SIG-M5 (cell line): ENCODE measurements around the gene AMDHD1.

Source experiments
- DNase-seq: peaks from one replicate; lab custom pipeline; 2025; lab: John Stamatoyannopoulos, UW

The AMDHD1 gene

GRCh38 chr12:95996034-95996658 lies 53.0 kb downstream of the AMDHD1 start, which contains the start of gene HAL:
Gene HAL, minus strand, starts transcription at chr12:95996344. Its CDS starts 434 bp downstream, at chr12:95995910.
- DNase-seq: peak; percentile 86

DNA sequence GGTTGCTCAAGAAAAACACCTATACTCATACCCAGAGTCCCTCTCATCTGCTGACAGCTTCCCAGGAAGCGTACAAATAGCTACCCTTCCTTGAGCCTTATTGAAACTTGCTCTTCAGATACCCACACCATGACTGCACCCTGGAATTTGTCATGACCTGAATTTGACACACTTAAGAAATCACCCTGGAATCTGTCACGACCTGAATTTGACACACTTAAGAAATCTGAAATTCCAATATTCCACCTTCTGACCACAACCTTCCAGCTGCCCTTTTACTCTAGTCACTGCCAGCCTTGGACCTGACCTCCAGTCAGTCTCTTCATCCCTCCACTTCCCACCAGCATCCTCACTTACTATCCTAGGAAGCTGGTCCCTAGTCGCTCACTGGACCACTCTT lies 54.1 kb downstream of the AMDHD1 start:
- no peak for DNase-seq

DNA sequence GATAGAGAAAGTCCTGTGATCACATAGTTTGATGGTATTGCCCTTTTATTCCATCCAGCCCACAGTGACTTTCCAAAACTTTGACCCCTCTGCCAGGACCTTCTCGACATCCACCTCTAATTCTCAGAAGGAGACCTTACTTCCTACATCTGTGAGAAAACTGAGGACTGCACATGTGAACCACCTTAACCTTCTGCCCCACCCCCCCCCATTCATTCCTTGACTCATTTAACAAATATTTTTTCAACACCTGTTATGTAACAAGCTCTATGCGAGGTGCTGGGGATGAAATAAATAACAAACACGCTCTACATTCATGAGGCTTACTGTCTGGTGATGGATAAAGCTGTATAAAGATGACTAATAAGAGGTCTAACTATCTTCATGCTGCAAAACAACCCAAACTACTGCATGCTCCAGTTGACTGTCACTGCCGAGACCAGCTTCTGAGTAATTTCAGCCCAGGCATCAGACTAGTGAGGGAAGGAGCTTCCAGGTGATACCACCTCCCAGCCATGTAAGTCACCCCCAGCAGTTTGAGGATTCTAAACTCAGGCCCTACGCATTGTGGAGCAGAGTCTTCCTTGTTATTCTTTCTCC lies 54.9 kb downstream of the AMDHD1 start:
- no peak for DNase-seq

GRCh38 chr12:95998611-95999286 lies 55.6 kb downstream of the AMDHD1 start:
- DNase-seq: peak; percentile 74

- DNase-seq: no peak
Measured at GRCh38 chr12:95999484-95999883, 56.4 kb downstream of the AMDHD1 start.

GRCh38 chr12:96000858-96001257 lies 57.7 kb downstream of the AMDHD1 start:
- DNase-seq: no peak

DNA sequence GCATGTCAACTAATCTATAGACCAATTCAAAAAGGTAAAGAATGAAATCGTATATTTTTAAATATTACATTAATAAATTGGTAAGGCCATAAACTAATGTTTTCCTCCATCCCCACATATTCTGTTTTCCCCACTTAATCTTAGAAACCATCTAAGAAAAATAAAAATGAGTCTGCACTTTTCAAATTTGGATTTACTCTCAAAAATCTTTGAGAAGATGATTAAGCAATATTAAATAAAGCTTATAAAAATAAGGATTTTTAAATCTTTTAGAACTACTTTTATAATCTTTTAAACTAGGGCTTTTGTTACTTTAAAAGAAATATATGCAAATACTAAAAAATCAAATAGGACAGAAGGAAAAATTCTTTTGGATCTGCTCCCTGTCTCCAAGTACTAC lies 63.6 kb downstream of the AMDHD1 start:
- DNase-seq: no peak

DNA sequence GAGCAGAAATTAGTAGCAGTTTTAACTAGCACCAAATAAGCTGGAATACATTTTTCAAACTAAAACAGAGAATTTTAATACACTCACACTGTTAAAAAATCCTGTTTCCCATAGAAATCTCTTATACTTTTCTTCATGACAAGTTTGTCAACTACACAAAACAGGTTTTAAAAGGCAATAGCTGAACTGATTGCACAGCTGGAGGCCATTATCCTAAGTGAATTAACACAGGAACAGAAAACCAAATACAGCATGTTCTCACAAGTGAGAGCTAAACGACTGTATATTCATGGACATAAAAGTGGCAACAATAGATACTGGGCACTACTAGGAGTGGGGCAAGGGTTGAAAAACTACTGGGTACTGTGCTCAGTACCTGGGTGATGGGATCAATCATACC lies 64.6 kb downstream of the AMDHD1 start:
- DNase-seq: no peak

- no peak for DNase-seq
Measured at GRCh38 chr12:96014943-96015599, 71.9 kb downstream of the AMDHD1 start.

DNA sequence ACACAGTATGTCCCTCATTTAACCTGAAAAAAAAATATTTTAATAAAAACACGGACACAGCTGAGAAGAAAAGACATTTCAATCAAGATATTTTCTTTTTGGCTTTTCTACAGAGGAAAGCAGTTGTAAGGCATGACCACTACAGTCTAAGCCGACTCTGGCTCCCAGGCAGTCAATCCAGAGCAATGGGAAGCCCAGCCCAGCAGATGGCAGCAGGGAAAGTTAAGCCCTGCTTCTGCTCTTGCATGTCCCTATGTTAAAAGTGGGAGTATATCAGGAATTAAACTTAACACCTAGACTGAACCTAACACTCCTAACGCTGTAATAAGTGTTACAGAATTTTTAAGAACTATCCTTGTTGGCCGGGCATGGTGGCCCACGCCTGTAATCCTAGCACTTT lies 72.5 kb downstream of the AMDHD1 start:
- no peak for DNase-seq
